Mesenchymal stem cell (in vitro differentiated cells and primary cell): ENCODE results near the gene EXOC3.

Experiments used
- DNase-seq: peaks from one replicate; pipeline ENCODE4 v3.0.0-alpha.2; 2013
- H2AFZ ChIP-seq: one replicate; pipeline ENCODE4 v1.6.1; 2013; ENCODE audit warnings: low read depth, mild to moderate bottlenecking, control low read depth, inconsistent platforms, low read length, moderate library complexity
- H2AK5ac ChIP-seq: 2 replicates; pipeline ENCODE4 v1.6.1; 2013; ENCODE audit warnings: low read length, moderate library complexity, mild to moderate bottlenecking, inconsistent platforms; ENCODE audit not compliant: severe bottlenecking
- H2BK120ac ChIP-seq: one replicate; pipeline ENCODE4 v1.6.1; 2013; ENCODE audit warnings: low read depth, mild to moderate bottlenecking, inconsistent platforms, low read length, moderate library complexity
- H2BK12ac ChIP-seq, 2 experiments: one replicate each; pipeline ENCODE4 v1.6.1; 2013; ENCODE audit warnings: inconsistent platforms in 2 of 2, low read length in 2 of 2, mild to moderate bottlenecking in 2 of 2, moderate library complexity in 2 of 2, control low read depth in 1 of 2
- H2BK15ac ChIP-seq: one replicate; pipeline ENCODE4 v1.6.1; 2013; ENCODE audit warnings: mild to moderate bottlenecking, low read depth, inconsistent platforms; ENCODE audit not compliant: poor library complexity, severe bottlenecking
- H2BK5ac ChIP-seq: 2 replicates; pipeline ENCODE4 v1.6.1; 2013; ENCODE audit warnings: low read depth, mild to moderate bottlenecking, low read length, control low read depth, inconsistent platforms; ENCODE audit not compliant: poor library complexity, severe bottlenecking
- H3K14ac ChIP-seq, 2 experiments: one replicate each; pipeline ENCODE4 v1.6.1; 2013; ENCODE audit warnings: inconsistent platforms in 2 of 2, low read length in 2 of 2, control low read depth in 1 of 2, mild to moderate bottlenecking in 1 of 2, moderate library complexity in 1 of 2
- H3K18ac ChIP-seq, 2 experiments: one replicate each; pipeline ENCODE4 v1.6.1; 2013; ENCODE audit warnings: inconsistent platforms in 2 of 2, low read length in 2 of 2, control low read depth in 1 of 2, low read depth in 1 of 2, mild to moderate bottlenecking in 1 of 2
- H3K23ac ChIP-seq, 2 experiments: one replicate each; pipeline ENCODE4 v1.6.1; 2013; ENCODE audit warnings: inconsistent platforms in 2 of 2, low read length in 2 of 2, mild to moderate bottlenecking in 2 of 2, moderate library complexity in 2 of 2, control low read depth in 1 of 2
- H3K27ac ChIP-seq: 2 replicates; pipeline ENCODE4 v1.5.1; 2013; ENCODE audit warnings: mild to moderate bottlenecking, moderate library complexity, low read length, control low read depth, inconsistent platforms; ENCODE audit not compliant: poor library complexity, severe bottlenecking
- H3K27me3 ChIP-seq, 2 experiments: 2 replicates each; pipeline versions ENCODE4 v1.6.1 to v1.7.0; 2013; ENCODE audit warnings: low read length in 2 of 2, mild to moderate bottlenecking in 2 of 2, moderate library complexity in 2 of 2, control low read depth in 1 of 2, inconsistent platforms in 1 of 2; ENCODE audit not compliant: control insufficient read depth in 1 of 2, insufficient read depth in 1 of 2
- H3K36me3 ChIP-seq, 2 experiments: 2 replicates each; pipeline versions ENCODE4 v1.6.1 to v1.7.0; 2013; ENCODE audit warnings: low read length in 2 of 2, control low read depth in 1 of 2, inconsistent platforms in 1 of 2, low read depth in 1 of 2, mild to moderate bottlenecking in 1 of 2; ENCODE audit not compliant: insufficient read depth in 2 of 2, control insufficient read depth in 1 of 2
- H3K4ac ChIP-seq, 2 experiments: one replicate each; pipeline ENCODE4 v1.6.1; 2013; ENCODE audit warnings: inconsistent platforms in 2 of 2, low read length in 2 of 2, mild to moderate bottlenecking in 2 of 2, moderate library complexity in 2 of 2, control low read depth in 1 of 2, low read depth in 1 of 2
- H3K4me1 ChIP-seq: 2 replicates; pipeline ENCODE4 v1.6.1; 2013; ENCODE audit warnings: low read depth, low read length, control low read depth; ENCODE audit not compliant: control insufficient read depth, insufficient read depth
- H3K4me2 ChIP-seq: 2 replicates; pipeline ENCODE4 v1.6.1; 2013; ENCODE audit warnings: low read length, mild to moderate bottlenecking, inconsistent platforms; ENCODE audit not compliant: poor library complexity, severe bottlenecking
- H3K4me3 ChIP-seq, 2 experiments: 2 replicates each; pipeline versions ENCODE4 v1.5.1 to v1.7.0; 2013; ENCODE audit warnings: low read length in 2 of 2, mild to moderate bottlenecking in 2 of 2, control low read depth in 1 of 2, low read depth in 1 of 2; ENCODE audit not compliant: insufficient read depth in 1 of 2
- H3K79me1 ChIP-seq: replicated peaks from 2 replicates; pipeline ENCODE4 v1.6.1; 2013; ENCODE audit warnings: mild to moderate bottlenecking, control low read depth, low read length, inconsistent platforms; ENCODE audit not compliant: poor library complexity, severe bottlenecking
- H3K9ac ChIP-seq: 2 replicates; pipeline ENCODE4 v1.7.0; 2013; ENCODE audit warnings: mild to moderate bottlenecking, low read length, moderate library complexity
- H3K9me3 ChIP-seq: 2 replicates; pipeline ENCODE4 v1.7.0; 2013; ENCODE audit warnings: mild to moderate bottlenecking, low read length; ENCODE audit not compliant: control insufficient read depth
- H4K8ac ChIP-seq: one replicate; pipeline ENCODE4 v1.6.1; 2013; ENCODE audit warnings: inconsistent platforms, mild to moderate bottlenecking, low read length, moderate library complexity
- H4K91ac ChIP-seq: one replicate; pipeline ENCODE4 v1.6.1; 2013; ENCODE audit warnings: mild to moderate bottlenecking, low read length, inconsistent platforms
- WGBS: methylation state at CpG from one replicate; pipeline ENCODE4 v1.1.7; 2013; ENCODE audit warnings: mixed read lengths; 5-methylcytosine and 5-hydroxymethylcytosine counted together

EXOC3 gene

GRCh38 chr5:477247-477646 is 34.3 kb downstream of the EXOC3 start:
- Histone ChIP-seq H2AFZ (no peak overlapping the region), H3K4me1 (peaks cover 19% of the 10 kb centered on the region), H2BK5ac (no peak overlapping the region), H4K91ac (no peak overlapping the region), H3K36me3 (peaks cover 0 to 11% of the 10 kb centered on the region in 2 experiments), H2BK15ac (no peak overlapping the region), H3K4me2 (no peak overlapping the region), H3K9me3 (no peaks in the 10 kb centered on the region), H2BK12ac (no peak overlapping the region), H3K27me3 (peaks cover 14 to 61% of the 10 kb centered on the region in 2 experiments), H3K79me1 (peaks cover 20% of the 10 kb centered on the region), H3K23ac (no peak overlapping the region), H3K27ac (no peak overlapping the region), H3K4me3 (no peak overlapping the region), H3K4ac (no peak overlapping the region), H2BK120ac (no peak overlapping the region), H3K14ac (no peak overlapping the region), H3K9ac (no peak overlapping the region), H3K18ac (no peak overlapping the region), H4K8ac (no peak overlapping the region), H2AK5ac (no peak overlapping the region)
- DNase-seq: no peak
- 93% methylated on average over 19 of the region's 19 CpGs for WGBS

DNA sequence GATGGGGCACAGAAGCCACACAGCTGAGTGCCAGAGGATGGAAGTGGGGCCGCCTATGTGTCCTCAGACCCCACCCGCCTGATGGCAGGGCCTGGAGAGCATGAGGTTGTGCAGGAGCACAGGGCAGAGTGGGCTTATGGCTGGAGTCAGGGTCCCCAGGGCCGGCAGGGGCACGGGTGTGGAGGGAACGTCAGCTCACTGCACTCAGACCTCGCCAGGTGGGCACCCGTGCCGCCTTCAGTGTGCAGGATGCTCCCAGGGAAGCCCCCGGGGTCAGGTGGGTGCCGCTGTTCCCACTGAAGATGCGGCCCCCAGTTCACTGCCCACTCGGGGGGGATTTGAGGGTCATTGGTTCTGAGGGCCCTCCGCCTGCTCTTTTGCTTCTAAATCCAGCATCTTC is 34.9 kb downstream of the EXOC3 start:
- Histone ChIP-seq H3K79me1 (peaks cover 15% of the 10 kb centered on the region), H2AK5ac (no peak overlapping the region), H2BK15ac (no peak overlapping the region), H3K18ac (no peak overlapping the region), H2BK12ac (no peak overlapping the region), H4K8ac (no peak overlapping the region), H3K9me3 (no peaks in the 10 kb centered on the region), H3K14ac (no peak overlapping the region), H3K36me3 (peaks cover 0 to 11% of the 10 kb centered on the region in 2 experiments), H3K4me2 (no peak overlapping the region), H3K27me3 (peaks cover 14 to 61% of the 10 kb centered on the region in 2 experiments), H3K4ac (no peak overlapping the region), H2BK120ac (no peak overlapping the region), H3K4me3 (no peak overlapping the region), H4K91ac (no peak overlapping the region), H3K23ac (no peak overlapping the region), H2BK5ac (no peak overlapping the region), H2AFZ (no peak overlapping the region), H3K4me1 (peaks cover 17% of the 10 kb centered on the region), H3K27ac (no peak overlapping the region), H3K9ac (no peak overlapping the region)
- DNase-seq: no peak
- 90% methylated on average over 13 of the region's 13 CpGs for WGBS

DNA sequence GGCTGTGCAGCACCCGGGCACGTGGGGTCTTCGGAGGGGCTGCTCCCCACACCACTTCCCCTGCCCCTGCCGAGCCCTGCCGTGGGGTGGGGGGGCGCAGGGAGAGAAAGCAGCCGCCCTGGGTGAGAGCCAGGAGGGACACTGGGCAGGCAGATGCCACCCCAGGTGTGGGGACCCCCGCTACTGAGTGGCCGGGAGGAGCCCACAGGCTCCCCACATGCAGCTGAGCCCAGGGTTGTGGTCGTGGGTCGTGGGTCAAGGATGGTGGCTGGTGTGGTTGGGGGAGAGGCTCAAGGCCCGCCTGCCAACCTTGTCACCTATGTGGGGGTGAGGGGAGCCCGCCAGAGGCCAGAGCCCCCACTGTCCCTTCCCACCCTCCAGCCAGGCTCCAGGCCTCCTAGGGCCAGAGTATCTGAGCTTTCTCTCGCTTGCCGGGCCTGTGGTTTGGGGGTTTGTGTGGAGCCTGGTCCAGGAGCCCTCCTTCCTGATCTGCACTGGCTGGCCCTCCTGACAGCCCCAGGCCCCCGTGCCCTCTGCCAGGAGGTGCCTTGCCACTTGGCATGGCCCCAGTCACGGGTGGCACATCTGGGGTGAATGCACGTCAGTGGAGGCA is 35.5 kb downstream of the EXOC3 start:
- Histone ChIP-seq H3K4me3 (no peak overlapping the region), H3K18ac (no peak overlapping the region), H4K8ac (no peak overlapping the region), H3K4ac (no peak overlapping the region), H2BK120ac (no peak overlapping the region), H3K27ac (no peak overlapping the region), H2BK5ac (no peak overlapping the region), H3K9me3 (no peaks in the 10 kb centered on the region), H4K91ac (no peak overlapping the region), H2AK5ac (no peak overlapping the region), H3K79me1 (peaks cover 14% of the 10 kb centered on the region), H3K9ac (no peak overlapping the region), H3K23ac (no peak overlapping the region), H3K4me1 (peaks cover 17% of the 10 kb centered on the region), H2BK15ac (no peak overlapping the region), H3K27me3 (peaks cover 14 to 66% of the 10 kb centered on the region in 2 experiments), H3K36me3 (peaks cover 0 to 11% of the 10 kb centered on the region in 2 experiments), H2AFZ (no peak overlapping the region), H2BK12ac (no peak overlapping the region), H3K4me2 (no peak overlapping the region), H3K14ac (no peak overlapping the region)
- no peak for DNase-seq
- 87% methylated on average over 14 of the region's 18 CpGs for WGBS

DNA sequence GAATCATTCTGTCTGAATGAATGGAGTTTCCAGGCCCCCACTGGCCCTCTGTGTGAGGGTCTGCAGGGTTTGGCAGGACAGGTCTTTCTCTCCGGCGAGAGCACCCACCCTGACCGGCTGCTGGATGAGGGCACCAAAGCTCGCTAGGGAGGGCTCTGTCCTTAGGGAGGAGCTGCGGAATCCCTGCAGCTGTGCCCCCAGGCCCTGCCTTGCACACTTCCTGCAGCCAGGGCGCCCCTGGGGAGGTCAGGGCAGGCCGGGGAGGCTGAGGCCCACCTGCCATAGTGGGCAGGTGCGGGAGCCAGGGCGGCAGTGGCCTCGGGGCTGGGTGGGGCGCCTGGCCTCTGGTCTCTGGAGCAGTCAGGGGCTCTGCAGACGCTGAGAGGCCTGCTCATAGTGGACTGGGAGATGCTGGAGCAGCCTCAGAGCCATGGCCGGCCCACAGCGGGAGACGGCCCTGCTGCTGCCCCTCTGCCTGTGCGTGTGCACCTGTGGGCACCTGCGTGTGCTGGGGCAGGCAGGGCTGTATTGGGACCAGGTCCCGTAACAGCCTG is 36.1 kb downstream of the EXOC3 start:
- Histone ChIP-seq H3K4ac (no peak overlapping the region), H2AFZ (no peak overlapping the region), H3K4me2 (no peak overlapping the region), H2BK5ac (no peak overlapping the region), H3K9ac (no peak overlapping the region), H3K27me3 (peaks cover 14 to 66% of the 10 kb centered on the region in 2 experiments), H3K9me3 (no peaks in the 10 kb centered on the region), H3K4me3 (no peak overlapping the region), H2AK5ac (no peak overlapping the region), H3K23ac (no peak overlapping the region), H3K4me1 (peaks cover 14% of the 10 kb centered on the region), H3K27ac (no peak overlapping the region), H3K18ac (no peak overlapping the region), H2BK12ac (no peak overlapping the region), H2BK15ac (no peak overlapping the region), H4K91ac (peak overlapping the region; percentile 2), H4K8ac (no peak overlapping the region), H3K14ac (no peak overlapping the region), H3K79me1 (peaks cover 11% of the 10 kb centered on the region), H3K36me3 (peaks cover 0 to 11% of the 10 kb centered on the region in 2 experiments), H2BK120ac (no peak overlapping the region)
- WGBS: 86% methylated on average over 17 of the region's 18 CpGs
- no peak for DNase-seq
